Activated CD8-positive, alpha-beta memory T cell treated with anti-CD3 and anti-CD28 coated beads, Interleukin-2, amount 10 ng/mL, durations not matched to agents 7 days and 5 days (primary cell): ENCODE results near the gene INTS1. TPM values are rescaled to one million over a fixed set of nuclear protein-coding genes. Genes with fewer than 3 reads are reported as not detected.

ENCODE experiments used
- ATAC-seq: fragments of 150-1000 bp; cut with Tn5 transposase; one replicate; pipeline ENCODE4 v1.10.0; 2021; ENCODE audit warnings: moderate library complexity
- CTCF ChIA-PET: fragments of 350-600 bp; sonication (Branson Sonifier 250); formaldehyde crosslinking; loops from one replicate; lab custom pipeline; 2021; ENCODE audit warnings: antibody characterized with exemption; lab: Charles Lee
- DNase-seq: peaks from one replicate; pipeline ENCODE4 v3.0.0-alpha.2; 2020
- H3K27ac Mint-ChIP-seq: one replicate; pipeline ENCODE4 v1.8.0; 2021; ENCODE audit warnings: mild to moderate bottlenecking, mixed read lengths
- H3K27me3 Mint-ChIP-seq: one replicate; pipeline ENCODE4 v1.8.0; 2021; ENCODE audit warnings: mixed read lengths
- H3K36me3 Mint-ChIP-seq: one replicate; pipeline ENCODE4 v1.8.0; 2021; ENCODE audit warnings: mild to moderate bottlenecking, mixed read lengths
- H3K4me1 Mint-ChIP-seq: one replicate; pipeline ENCODE4 v1.8.0; 2021; ENCODE audit warnings: mixed read lengths
- H3K4me3 Mint-ChIP-seq: one replicate; pipeline ENCODE4 v1.8.0; 2021; ENCODE audit warnings: mild to moderate bottlenecking, moderate library complexity, mixed read lengths
- H3K9me3 Mint-ChIP-seq: one replicate; pipeline ENCODE4 v1.8.0; 2022; ENCODE audit warnings: low read depth, mixed read lengths
- total RNA-seq, 2 experiments: library from RNA; stranded (reverse); gene quantifications; one replicate each; pipeline ENCODE4 v1.2.3, GENCODE V29; 2021

Gene INTS1
- total RNA-seq, 2 experiments from 2014 or later: 97.5 to 102 TPM

- H3K27ac Mint-ChIP-seq: no peak overlapping the region
- no peak overlapping the region for H3K4me3 Mint-ChIP-seq
Measured at GRCh38 chr7:1514995-1515401, 10.8 kb upstream of the INTS1 start.

GRCh38 chr7:1514407-1514806, 10.2 kb upstream of the INTS1 start:
- Mint-ChIP-seq H3K9me3 (no peaks in the 10 kb centered on the region), H3K4me1 (peaks cover 11% of the 10 kb centered on the region), H3K27me3 (no peaks in the 10 kb centered on the region), H3K27ac (no peak overlapping the region), H3K36me3 (no peaks in the 10 kb centered on the region), H3K4me3 (no peak overlapping the region)
- CTCF ChIA-PET: interaction anchor here (1.0 kb wide), 2 partner anchors 10 to 19 kb away, joined by 3 read pairs; no protein-coding TSS in a partner anchor
- DNase-seq: no peak
- no peak for ATAC-seq

More at GRCh38 chr7:1514995-1515401, 10.8 kb upstream of the INTS1 start:
- H3K9me3 Mint-ChIP-seq: no peaks in the 10 kb centered on the region
- CTCF ChIA-PET: interaction anchor here (1.0 kb wide), 1 partner anchor 10 kb away, joined by 3 read pairs; no protein-coding TSS in a partner anchor
- DNase-seq (no peak), ATAC-seq (no peak)
- H3K4me1 Mint-ChIP-seq: peaks cover 10% of the 10 kb centered on the region
- no peaks in the 10 kb centered on the region for H3K36me3 Mint-ChIP-seq
- H3K27me3 Mint-ChIP-seq: no peaks in the 10 kb centered on the region

GRCh38 chr7:1513657-1514095, 9.5 kb upstream of the INTS1 start:
- H3K36me3 Mint-ChIP-seq: no peaks in the 10 kb centered on the region
- H3K4me1 Mint-ChIP-seq: peaks cover 14% of the 10 kb centered on the region
- DNase-seq (no peak), ATAC-seq (no peak)
- H3K27ac Mint-ChIP-seq: no peak overlapping the region
- H3K4me3 Mint-ChIP-seq: no peak overlapping the region
- CTCF ChIA-PET: interaction anchor here (0.8 to 1.0 kb wide), 3 partner anchors 9 to 19 kb away, joined by 3 to 4 read pairs (median 3); no protein-coding TSS in a partner anchor
- no peaks in the 10 kb centered on the region for H3K27me3 Mint-ChIP-seq
- no peaks in the 10 kb centered on the region for H3K9me3 Mint-ChIP-seq

GRCh38 chr7:1512781-1513656, 8.8 kb upstream of the INTS1 start:
- Mint-ChIP-seq H3K27me3 (no peaks in the 10 kb centered on the region), H3K9me3 (no peaks in the 10 kb centered on the region), H3K4me1 (peaks cover 21% of the 10 kb centered on the region), H3K36me3 (no peaks in the 10 kb centered on the region), H3K4me3 (no peak overlapping the region), H3K27ac (peak overlapping the region; percentile 40)
- DNase-seq: no peak
- peak; percentile 69 for ATAC-seq
- CTCF ChIA-PET: interaction anchor here (0.8 kb wide), 1 partner anchor 8 kb away, joined by 4 read pairs; no protein-coding TSS in a partner anchor

- H3K27me3 Mint-ChIP-seq: no peaks in the 10 kb centered on the region
- H3K4me3 Mint-ChIP-seq: no peak overlapping the region
- no peak overlapping the region for H3K27ac Mint-ChIP-seq
- no peaks in the 10 kb centered on the region for H3K36me3 Mint-ChIP-seq
- H3K4me1 Mint-ChIP-seq: peaks cover 28% of the 10 kb centered on the region
- ATAC-seq (no peak), DNase-seq (no peak)
- CTCF ChIA-PET: no interaction called here
- H3K9me3 Mint-ChIP-seq: no peaks in the 10 kb centered on the region
Measured at GRCh38 chr7:1511444-1512422, 7.5 kb upstream of the INTS1 start.

GRCh38 chr7:1510780-1511154, 6.6 kb upstream of the INTS1 start:
- Mint-ChIP-seq H3K9me3 (no peaks in the 10 kb centered on the region), H3K36me3 (no peaks in the 10 kb centered on the region), H3K4me1 (peaks cover 31% of the 10 kb centered on the region), H3K27me3 (no peaks in the 10 kb centered on the region), H3K27ac (no peak overlapping the region), H3K4me3 (no peak overlapping the region)
- DNase-seq (no peak), ATAC-seq (no peak)
- CTCF ChIA-PET: interaction anchor here (0.9 kb wide), 1 partner anchor 21 kb away, joined by 3 read pairs; no protein-coding TSS in a partner anchor

GRCh38 chr7:1509226-1509625, 5.0 kb upstream of the INTS1 start:
- no peaks in the 10 kb centered on the region for H3K36me3 Mint-ChIP-seq
- DNase-seq (no peak), ATAC-seq (no peak)
- H3K4me3 Mint-ChIP-seq: no peak overlapping the region
- CTCF ChIA-PET: no interaction called here
- H3K27me3 Mint-ChIP-seq: no peaks in the 10 kb centered on the region
- H3K27ac Mint-ChIP-seq: no peak overlapping the region
- H3K9me3 Mint-ChIP-seq: no peaks in the 10 kb centered on the region
- peaks cover 35% of the 10 kb centered on the region for H3K4me1 Mint-ChIP-seq

- Mint-ChIP-seq H3K9me3 (no peaks in the 10 kb centered on the region), H3K36me3 (no peaks in the 10 kb centered on the region), H3K4me3 (no peak overlapping the region), H3K27me3 (no peaks in the 10 kb centered on the region), H3K4me1 (peaks cover 35% of the 10 kb centered on the region), H3K27ac (peak overlapping the region; percentile 75)
- CTCF ChIA-PET: interaction anchor here (0.8 to 2.1 kb wide), 3 partner anchors 24 to 1244 kb away, joined by 3 to 4 read pairs (median 3); partner anchors contain the start of gene TMEM184A
- ATAC-seq: no peak
- DNase-seq: no peak
Measured at GRCh38 chr7:1508277-1508758, 4.1 kb upstream of the INTS1 start.

GRCh38 chr7:1505731-1506550, 1.8 kb upstream of the INTS1 start:
- Mint-ChIP-seq H3K9me3 (no peaks in the 10 kb centered on the region), H3K27me3 (no peaks in the 10 kb centered on the region), H3K4me1 (peaks cover 42% of the 10 kb centered on the region), H3K36me3 (no peaks in the 10 kb centered on the region), H3K4me3 (no peak overlapping the region), H3K27ac (no peak overlapping the region)
- ATAC-seq (no peak), DNase-seq (no peak)
- CTCF ChIA-PET: interaction anchor here (0.9 to 1.3 kb wide), 2 partner anchors 19 to 32 kb away, joined by 3 to 4 read pairs; no protein-coding TSS in a partner anchor

- Mint-ChIP-seq H3K36me3 (peaks cover 2% of the 10 kb centered on the region), H3K4me1 (peaks cover 36% of the 10 kb centered on the region)
- CTCF ChIA-PET: interaction anchor here (1.1 kb wide), 1 partner anchor 311 kb away, joined by 3 read pairs; no protein-coding TSS in a partner anchor
Measured at GRCh38 chr7:1503390-1503789, 799 bp downstream of the INTS1 start.

GRCh38 chr7:1502845-1503244, 1.3 kb downstream of the INTS1 start:
- no peaks in the 10 kb centered on the region for H3K9me3 Mint-ChIP-seq
- peak overlapping the region; percentile 79 for H3K27ac Mint-ChIP-seq
- CTCF ChIA-PET: interaction anchor here (1.1 kb wide), 1 partner anchor 311 kb away, joined by 3 read pairs; no protein-coding TSS in a partner anchor
- H3K36me3 Mint-ChIP-seq: peaks cover 2% of the 10 kb centered on the region
- H3K4me3 Mint-ChIP-seq: peak overlapping the region; percentile 85
- H3K4me1 Mint-ChIP-seq: peaks cover 32% of the 10 kb centered on the region
- no peaks in the 10 kb centered on the region for H3K27me3 Mint-ChIP-seq
- ATAC-seq: no peak
- DNase-seq: no peak

More at GRCh38 chr7:1503390-1503789, 799 bp downstream of the INTS1 start:
- Mint-ChIP-seq H3K27me3 (no peaks in the 10 kb centered on the region), H3K4me3 (peak overlapping the region; percentile 85), H3K27ac (peak overlapping the region; percentile 79), H3K9me3 (no peaks in the 10 kb centered on the region)
- DNase-seq (no peak), ATAC-seq (no peak)
